Measurements from ENCODE around the gene CAP2.
"Not testable (repeated sequence)": the region's sequence is repeated elsewhere in the genome, so short reads cannot be mapped to it uniquely, and the experiment has no call there.

The CAP2 gene

GRCh38 chr6:17439243-17439993, 46.0 kb downstream of the CAP2 start:
- DNase-seq, result no peak

- DNase-seq, result not testable (repeated sequence)
Observed at GRCh38 chr6:17440811-17441210, 47.4 kb downstream of the CAP2 start.

GRCh38 chr6:17442196-17442595, 48.8 kb downstream of the CAP2 start:
- no peak for DNase-seq

- no peak for DNase-seq
Observed at GRCh38 chr6:17446713-17447112, 53.3 kb downstream of the CAP2 start.

- DNase-seq, result no peak
Observed at GRCh38 chr6:17448165-17448564, 54.8 kb downstream of the CAP2 start.

- DNase-seq, result no peak
Observed at GRCh38 chr6:17450397-17450796, 57.0 kb downstream of the CAP2 start.

GRCh38 chr6:17450832-17451231, 57.4 kb downstream of the CAP2 start:
- no peak for DNase-seq

- DNase-seq, result no peak
Observed at GRCh38 chr6:17452096-17452495, 58.7 kb downstream of the CAP2 start.

GRCh38 chr6:17454316-17455005, 61.1 kb downstream of the CAP2 start:
- DNase-seq, result no peak

- DNase-seq, result no peak
Observed at GRCh38 chr6:17455919-17456318, 62.5 kb downstream of the CAP2 start.

- DNase-seq, result no peak
Observed at GRCh38 chr6:17456711-17457110, 63.3 kb downstream of the CAP2 start.

GRCh38 chr6:17457405-17457804, 64.0 kb downstream of the CAP2 start:
- no peak for DNase-seq

GRCh38 chr6:17457956-17458355, 64.6 kb downstream of the CAP2 start:
- no peak for DNase-seq

- no peak for DNase-seq
Observed at GRCh38 chr6:17458966-17459365, 65.6 kb downstream of the CAP2 start.

- no peak for DNase-seq
Observed at GRCh38 chr6:17460862-17461261, 67.5 kb downstream of the CAP2 start.

GRCh38 chr6:17466147-17466546, 72.8 kb downstream of the CAP2 start:
- DNase-seq, result no peak

- no peak for DNase-seq
Observed at GRCh38 chr6:17466707-17467106, 73.3 kb downstream of the CAP2 start.

GRCh38 chr6:17469006-17469832, 75.8 kb downstream of the CAP2 start:
- DNase-seq, result no peak

GRCh38 chr6:17470202-17470937, 77.0 kb downstream of the CAP2 start:
- DNase-seq, result no peak

GRCh38 chr6:17470938-17471327, 77.5 kb downstream of the CAP2 start:
- no peak for DNase-seq

- DNase-seq, result no peak
Observed at GRCh38 chr6:17472653-17473183, 79.3 kb downstream of the CAP2 start.
